HepG2 (cell line): ENCODE results near the gene TRAP1. TPM values are rescaled to one million over a fixed set of nuclear protein-coding genes. Genes with fewer than 3 reads are reported as not detected.
A peak's percentile ranks its signal among the peaks of the same experiment; 100 is the strongest.

Experiments used
- ATAC-seq: fragments of 200-7000 bp; cut with Tn5 transposase; 3 replicates; pipeline ENCODE4 v1.9.1; 2020; ENCODE audit warnings: mild to moderate bottlenecking, moderate library complexity
- BruUV-seq: library from RNA; stranded (reverse); fragments of 400-500 nt; replicated peaks from 2 replicates; lab custom pipeline; 2021; lab: Mats Ljungman, UMichigan
- CTCF ChIA-PET: fragments of 300-600 bp; formaldehyde crosslinking; extraction: SDS; loops from one replicate; lab custom pipeline; 2021; ENCODE audit warnings: low total read pairs, inconsistent platforms, low intra/inter-chr PET ratio; lab: Yijun Ruan, JAX
- POLR2A ChIA-PET: fragments of 350-600 bp; sonication (Branson Sonifier 250); formaldehyde crosslinking; loops from one replicate; lab custom pipeline; 2020; ENCODE audit warnings: antibody characterized with exemption, inconsistent platforms; lab: Yijun Ruan, JAX
- DNase-seq: peaks from one replicate; pipeline ENCODE4 v3.0.0-alpha.2; 2015; ENCODE audit warnings: low spot score
- FAIRE-seq: peaks from 3 replicates; lab custom pipeline; 2011; peaks lifted over from hg19 to GRCh38; lab: Jason Lieb, UNC
- H2AFZ ChIP-seq: one replicate; pipeline ENCODE4 v1.6.1; 2011; ENCODE audit warnings: low read length, inconsistent platforms
- H3K27ac ChIP-seq: fragments of 300-600 bp; 3 replicates; pipeline ENCODE4 v1.8.0; 2011; ENCODE audit warnings: mixed run types, mild to moderate bottlenecking, mixed read lengths, low read length, inconsistent platforms; ENCODE audit not compliant: insufficient read depth; ENCODE audit errors: extremely low read length
- H3K27me3 ChIP-seq, 2 experiments: fragments of 200-600 bp in 1 of 2; 2 replicates in 1 of 2; 3 replicates in 1 of 2; pipeline versions ENCODE4 v1.6.0 to v1.8.0; 2011; ENCODE audit warnings: low read length in 2 of 2, mild to moderate bottlenecking in 2 of 2, moderate library complexity in 2 of 2, inconsistent platforms in 1 of 2; ENCODE audit not compliant: insufficient read depth in 2 of 2, control insufficient read depth in 1 of 2
- H3K36me3 ChIP-seq, 2 experiments: fragments of 200-600 bp in 1 of 2; replicated peaks in 1 of 2; 2 replicates in 1 of 2; 3 replicates in 1 of 2; pipeline versions ENCODE4 v1.5.1 to v1.8.0; 2011; ENCODE audit warnings: low read length in 2 of 2, inconsistent platforms in 1 of 2; ENCODE audit not compliant: insufficient read depth in 2 of 2, control insufficient read depth in 1 of 2
- H3K4me1 ChIP-seq: 2 replicates; pipeline ENCODE4 v1.5.1; 2012; ENCODE audit warnings: low read length, inconsistent platforms; ENCODE audit not compliant: insufficient read depth
- H3K4me2 ChIP-seq: 2 replicates; pipeline ENCODE4 v1.6.0; 2011; ENCODE audit warnings: low read depth, low read length, inconsistent platforms
- H3K4me3 ChIP-seq, 3 experiments: fragments of 200-600 bp in 1 of 3; sonication (generic), shearing (Covaris generic) in 1 of 3; replicated peaks in 1 of 3; 2 replicates each; pipeline ENCODE4 v1.5.1; 2011 to 2016; ENCODE audit warnings: low read length in 3 of 3, inconsistent platforms in 2 of 3, low read depth in 2 of 3, mild to moderate bottlenecking in 2 of 3, control low read depth in 1 of 3, mixed read lengths in 1 of 3; ENCODE audit not compliant: insufficient read depth in 1 of 3
- H3K79me2 ChIP-seq: one replicate; pipeline ENCODE4 v1.6.1; 2011; ENCODE audit warnings: low read length, inconsistent platforms; ENCODE audit not compliant: insufficient read depth
- H3K9ac ChIP-seq: 2 replicates; pipeline ENCODE4 v1.6.0; 2011; ENCODE audit warnings: mild to moderate bottlenecking, low read depth, low read length, inconsistent platforms; ENCODE audit not compliant: insufficient read depth
- H3K9me3 ChIP-seq: 2 replicates; pipeline ENCODE4 v1.5.1; 2012; ENCODE audit warnings: mild to moderate bottlenecking, low read length
- H4K20me1 ChIP-seq: 2 replicates; pipeline ENCODE4 v1.6.0; 2011; ENCODE audit warnings: inconsistent platforms, mild to moderate bottlenecking, low read length, moderate library complexity; ENCODE audit not compliant: insufficient read depth
- CEBPG ChIP-seq: IDR thresholded peaks from 2 replicates; pipeline ENCODE4 v1.6.1; 2016
- HES4 ChIP-seq: sonication (generic); formaldehyde crosslinking; IDR thresholded peaks from 2 replicates; pipeline ENCODE4 v1.9.0; 2021; ENCODE audit warnings: mild to moderate bottlenecking, missing genetic modification reagents, borderline replicate concordance
- IKZF4 ChIP-seq: sonication (generic); formaldehyde crosslinking; IDR thresholded peaks from 2 replicates; pipeline ENCODE4 v1.5.1; 2020; ENCODE audit warnings: borderline replicate concordance, mild to moderate bottlenecking, low read depth, missing genetic modification reagents; ENCODE audit errors: not compliant biosample characterization
- MIER2 ChIP-seq: IDR thresholded peaks from 2 replicates; pipeline ENCODE4 v1.6.1; 2016; ENCODE audit warnings: missing biosample characterization, missing genetic modification reagents
- MYNN ChIP-seq: sonication (generic); formaldehyde crosslinking; IDR thresholded peaks from 2 replicates; pipeline ENCODE4 v1.4.0; 2020; ENCODE audit warnings: mild to moderate bottlenecking, low read depth, missing genetic modification reagents
- RBAK ChIP-seq: sonication (generic); formaldehyde crosslinking; IDR thresholded peaks from 2 replicates; pipeline ENCODE4 v1.5.1; 2020; ENCODE audit warnings: mild to moderate bottlenecking, missing genetic modification reagents
- ZNF367 ChIP-seq: sonication (generic); formaldehyde crosslinking; IDR thresholded peaks from 2 replicates; pipeline ENCODE4 v1.4.0; 2020; ENCODE audit warnings: missing genetic modification reagents, borderline replicate concordance
- ZNF556 ChIP-seq: sonication (generic); formaldehyde crosslinking; IDR thresholded peaks from 2 replicates; pipeline ENCODE4 v1.4.0; 2020; ENCODE audit warnings: mild to moderate bottlenecking, missing genetic modification reagents, borderline replicate concordance
- WGBS: methylation state at CpG from one replicate; pipeline ENCODE4 v1.1.6; 2017; ENCODE audit warnings: low lambda C conversion rate; 5-methylcytosine and 5-hydroxymethylcytosine counted together
- in situ Hi-C: cut with HindIII; loops from 2 replicates; pipeline ENCODE4 v1.10.0; 2017; ENCODE audit warnings: low pct_unique_long_range_greater_than_20kb; ENCODE audit not compliant: extremely low pct_ligation_motif_present
- intact Hi-C: fragments of 100-400 bp; cut with micrococcal nuclease; formaldehyde crosslinking; loops from one replicate; pipeline ENCODE4 v1.10.0; 2022; ENCODE audit not compliant: unreplicated experiment
- polyA plus RNA-seq, 8 experiments: library from polyadenylated mRNA; depleted of rRNA in 3 of 8; stranded (reverse) in 7 of 8; unstranded in 1 of 8; fragments of >200 nt; fragmentation: Illumina TruSeq in 4 of 8; extraction: Trizol in 4 of 8; gene quantifications; 2 replicates each; pipeline versions ENCODE4 v1.2.1 to v1.2.3, GENCODE V29; 2011 to 2016; ENCODE audit warnings: low read depth in 4 of 8, missing spikeins in 1 of 8, mixed read lengths in 1 of 8; ENCODE audit not compliant: insufficient read depth in 1 of 8
- total RNA-seq, 5 experiments: library from RNA; depleted of rRNA; stranded (reverse); fragments of >200 nt; fragmentation: Illumina TruSeq; extraction: Trizol; gene quantifications; 2 replicates each; pipeline ENCODE4 v1.2.3, GENCODE V29; 2016; ENCODE audit warnings: low read depth in 1 of 5
- TF ChIP-seq, protein P1 (sequence below): sonication (generic); formaldehyde crosslinking; IDR thresholded peaks from 2 replicates; pipeline ENCODE4 v1.5.1; 2020; ENCODE audit warnings: mild to moderate bottlenecking, missing genetic modification reagents, borderline replicate concordance
- TF ChIP-seq, protein P2 (sequence below): sonication (generic); formaldehyde crosslinking; IDR thresholded peaks from 2 replicates; pipeline ENCODE4 v1.8.1; 2023; ENCODE audit warnings: missing genetic modification reagents, mild to moderate bottlenecking, borderline replicate concordance
- TF ChIP-seq, protein P3 (sequence below): sonication (generic); formaldehyde crosslinking; IDR thresholded peaks from 2 replicates; pipeline ENCODE4 v1.8.0; 2022; ENCODE audit warnings: mild to moderate bottlenecking, missing genetic modification reagents, moderate library complexity
- TF ChIP-seq, protein P4 (sequence below): sonication (generic); formaldehyde crosslinking; IDR thresholded peaks from 2 replicates; pipeline ENCODE4 v1.8.0; 2022; ENCODE audit warnings: mild to moderate bottlenecking, missing genetic modification reagents, borderline replicate concordance

TRAP1 gene
- total and polyA plus RNA-seq, 2 of the 13 experiments (the other 11 are each of a cell fraction or from before 2014, with no cell fraction given): 127 to 240 TPM

DNA sequence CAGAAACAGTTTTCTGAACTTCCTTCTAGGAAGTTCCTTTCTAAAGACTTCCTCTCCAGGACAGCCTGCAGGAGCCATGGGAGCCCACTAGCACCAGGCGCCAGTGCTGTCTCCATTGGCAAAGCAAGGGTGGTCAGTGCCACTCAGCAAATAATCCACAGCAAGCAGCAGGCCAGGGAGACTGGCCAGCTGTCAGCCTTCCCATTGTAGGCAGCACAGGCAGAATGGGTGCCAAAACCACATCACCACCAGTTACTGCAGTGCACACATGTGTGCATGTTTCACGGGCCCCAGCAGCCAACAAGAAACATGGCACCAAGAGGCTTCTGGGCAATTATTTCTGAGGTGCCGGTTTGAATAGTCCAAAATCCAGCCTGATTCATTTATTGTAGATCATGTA lies 36.1 kb downstream of the TRAP1 start:
- no peaks in the 10 kb centered on the region for H3K9me3 ChIP-seq

DNA sequence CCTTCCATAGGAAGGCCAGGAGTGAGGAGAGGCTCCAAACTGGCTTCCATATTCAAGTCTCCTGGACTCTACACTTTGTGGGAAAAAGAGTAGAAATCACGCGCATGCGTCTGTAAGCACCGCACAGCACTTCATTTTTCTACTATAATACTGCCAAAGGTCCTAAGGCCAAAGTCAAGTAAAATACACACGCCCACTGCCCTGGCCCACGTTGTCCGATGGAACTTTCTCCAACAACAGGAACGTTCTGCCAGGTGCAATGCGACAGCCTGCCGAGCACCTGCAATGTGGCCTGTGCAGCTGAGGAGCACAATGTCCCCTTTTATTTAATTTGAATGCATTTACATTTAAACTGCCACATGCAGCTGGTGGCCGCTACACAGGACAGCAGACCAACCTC lies 39.3 kb downstream of the TRAP1 start:
- Histone ChIP-seq H3K27me3 (no peaks in the 10 kb centered on the region), H3K36me3 (peaks cover 40 to 80% of the 10 kb centered on the region in 2 experiments), H3K4me3 (no peak overlapping the region), H2AFZ (no peak overlapping the region), H3K9me3 (no peaks in the 10 kb centered on the region), H3K4me2 (no peak overlapping the region), H3K9ac (no peak overlapping the region), H4K20me1 (no peaks in the 10 kb centered on the region), H3K79me2 (no peaks in the 10 kb centered on the region), H3K4me1 (no peaks in the 10 kb centered on the region), H3K27ac (no peak overlapping the region)
- no peak for FAIRE-seq
- intact Hi-C loops (no loop called here), in situ Hi-C loops (no loop called here)
- no peak for ATAC-seq
- POLR2A ChIA-PET: no interaction called here
- 98% methylated on average over 11 of the region's 11 CpGs for WGBS
- TSS peak; percentile 47 for BruUV-seq
- CTCF ChIA-PET: no interaction called here
- TF ChIP-seq MIER2 (CRISPR knock-in tag): no peak
- no peak for TF ChIP-seq ZNF556
- TF ChIP-seq, protein P1, sequence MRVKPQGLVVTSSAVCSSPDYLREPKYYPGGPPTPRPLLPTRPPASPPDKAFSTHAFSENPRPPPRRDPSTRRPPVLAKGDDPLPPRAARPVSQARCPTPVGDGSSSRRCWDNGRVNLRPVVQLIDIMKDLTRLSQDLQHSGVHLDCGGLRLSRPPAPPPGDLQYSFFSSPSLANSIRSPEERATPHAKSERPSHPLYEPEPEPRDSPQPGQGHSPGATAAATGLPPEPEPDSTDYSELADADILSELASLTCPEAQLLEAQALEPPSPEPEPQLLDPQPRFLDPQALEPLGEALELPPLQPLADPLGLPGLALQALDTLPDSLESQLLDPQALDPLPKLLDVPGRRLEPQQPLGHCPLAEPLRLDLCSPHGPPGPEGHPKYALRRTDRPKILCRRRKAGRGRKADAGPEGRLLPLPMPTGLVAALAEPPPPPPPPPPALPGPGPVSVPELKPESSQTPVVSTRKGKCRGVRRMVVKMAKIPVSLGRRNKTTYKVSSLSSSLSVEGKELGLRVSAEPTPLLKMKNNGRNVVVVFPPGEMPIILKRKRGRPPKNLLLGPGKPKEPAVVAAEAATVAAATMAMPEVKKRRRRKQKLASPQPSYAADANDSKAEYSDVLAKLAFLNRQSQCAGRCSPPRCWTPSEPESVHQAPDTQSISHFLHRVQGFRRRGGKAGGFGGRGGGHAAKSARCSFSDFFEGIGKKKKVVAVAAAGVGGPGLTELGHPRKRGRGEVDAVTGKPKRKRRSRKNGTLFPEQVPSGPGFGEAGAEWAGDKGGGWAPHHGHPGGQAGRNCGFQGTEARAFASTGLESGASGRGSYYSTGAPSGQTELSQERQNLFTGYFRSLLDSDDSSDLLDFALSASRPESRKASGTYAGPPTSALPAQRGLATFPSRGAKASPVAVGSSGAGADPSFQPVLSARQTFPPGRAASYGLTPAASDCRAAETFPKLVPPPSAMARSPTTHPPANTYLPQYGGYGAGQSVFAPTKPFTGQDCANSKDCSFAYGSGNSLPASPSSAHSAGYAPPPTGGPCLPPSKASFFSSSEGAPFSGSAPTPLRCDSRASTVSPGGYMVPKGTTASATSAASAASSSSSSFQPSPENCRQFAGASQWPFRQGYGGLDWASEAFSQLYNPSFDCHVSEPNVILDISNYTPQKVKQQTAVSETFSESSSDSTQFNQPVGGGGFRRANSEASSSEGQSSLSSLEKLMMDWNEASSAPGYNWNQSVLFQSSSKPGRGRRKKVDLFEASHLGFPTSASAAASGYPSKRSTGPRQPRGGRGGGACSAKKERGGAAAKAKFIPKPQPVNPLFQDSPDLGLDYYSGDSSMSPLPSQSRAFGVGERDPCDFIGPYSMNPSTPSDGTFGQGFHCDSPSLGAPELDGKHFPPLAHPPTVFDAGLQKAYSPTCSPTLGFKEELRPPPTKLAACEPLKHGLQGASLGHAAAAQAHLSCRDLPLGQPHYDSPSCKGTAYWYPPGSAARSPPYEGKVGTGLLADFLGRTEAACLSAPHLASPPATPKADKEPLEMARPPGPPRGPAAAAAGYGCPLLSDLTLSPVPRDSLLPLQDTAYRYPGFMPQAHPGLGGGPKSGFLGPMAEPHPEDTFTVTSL (CRISPR knock-in tag): no peak
- TF ChIP-seq IKZF4 (CRISPR knock-in tag): no peak
- TF ChIP-seq, protein P2, sequence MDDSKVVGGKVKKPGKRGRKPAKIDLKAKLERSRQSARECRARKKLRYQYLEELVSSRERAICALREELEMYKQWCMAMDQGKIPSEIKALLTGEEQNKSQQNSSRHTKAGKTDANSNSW (CRISPR knock-in tag): no peak
- TF ChIP-seq, protein P3, sequence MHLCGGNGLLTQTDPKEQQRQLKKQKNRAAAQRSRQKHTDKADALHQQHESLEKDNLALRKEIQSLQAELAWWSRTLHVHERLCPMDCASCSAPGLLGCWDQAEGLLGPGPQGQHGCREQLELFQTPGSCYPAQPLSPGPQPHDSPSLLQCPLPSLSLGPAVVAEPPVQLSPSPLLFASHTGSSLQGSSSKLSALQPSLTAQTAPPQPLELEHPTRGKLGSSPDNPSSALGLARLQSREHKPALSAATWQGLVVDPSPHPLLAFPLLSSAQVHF: no peak
- TF ChIP-seq, protein P4, sequence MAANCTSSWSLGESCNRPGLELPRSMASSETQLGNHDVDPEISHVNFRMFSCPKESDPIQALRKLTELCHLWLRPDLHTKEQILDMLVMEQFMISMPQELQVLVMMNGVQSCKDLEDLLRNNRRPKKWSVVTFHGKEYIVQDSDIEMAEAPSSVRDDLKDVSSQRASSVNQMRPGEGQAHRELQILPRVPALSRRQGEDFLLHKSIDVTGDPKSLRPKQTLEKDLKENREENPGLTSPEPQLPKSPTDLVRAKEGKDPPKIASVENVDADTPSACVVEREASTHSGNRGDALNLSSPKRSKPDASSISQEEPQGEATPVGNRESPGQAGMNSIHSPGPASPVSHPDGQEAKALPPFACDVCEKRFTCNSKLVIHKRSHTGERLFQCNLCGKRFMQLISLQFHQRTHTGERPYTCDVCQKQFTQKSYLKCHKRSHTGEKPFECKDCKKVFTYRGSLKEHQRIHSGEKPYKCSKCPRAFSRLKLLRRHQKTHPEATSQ (CRISPR knock-in tag): no peak
- DNase-seq: no peak

More for the DNA sequence above, 36.1 kb downstream of the TRAP1 start:
- no peak overlapping the region for H3K4me2 ChIP-seq
- H3K79me2 ChIP-seq: no peaks in the 10 kb centered on the region
- ChIA-PET CTCF (no interaction called here), POLR2A (no interaction called here)
- ATAC-seq: no peak
- no peak for TF ChIP-seq RBAK (CRISPR knock-in tag)
- no peak for TF ChIP-seq HES4 (CRISPR knock-in tag)
- TF ChIP-seq CEBPG (CRISPR knock-in tag): no peak
- TF ChIP-seq ZNF367 (CRISPR knock-in tag): no peak
- TF ChIP-seq MYNN (CRISPR knock-in tag): no peak
- in situ Hi-C loops: no loop called here
- no peak overlapping the region for H2AFZ ChIP-seq
- H3K27ac ChIP-seq: no peak overlapping the region
- FAIRE-seq: no peak
- intact Hi-C loops: no loop called here
- no peak overlapping the region for H3K9ac ChIP-seq
- 97% methylated on average over 2 of the region's 3 CpGs for WGBS
- peaks cover 35 to 74% of the 10 kb centered on the region in 2 experiments for H3K36me3 ChIP-seq
- no TSS peak for BruUV-seq
- H4K20me1 ChIP-seq: no peaks in the 10 kb centered on the region
- H3K4me1 ChIP-seq: no peaks in the 10 kb centered on the region
- no peak overlapping the region for H3K4me3 ChIP-seq
- DNase-seq: no peak
- no peaks in the 10 kb centered on the region for H3K27me3 ChIP-seq
